ENCODE measurements around the gene COBLL1.

The COBLL1 gene

DNA sequence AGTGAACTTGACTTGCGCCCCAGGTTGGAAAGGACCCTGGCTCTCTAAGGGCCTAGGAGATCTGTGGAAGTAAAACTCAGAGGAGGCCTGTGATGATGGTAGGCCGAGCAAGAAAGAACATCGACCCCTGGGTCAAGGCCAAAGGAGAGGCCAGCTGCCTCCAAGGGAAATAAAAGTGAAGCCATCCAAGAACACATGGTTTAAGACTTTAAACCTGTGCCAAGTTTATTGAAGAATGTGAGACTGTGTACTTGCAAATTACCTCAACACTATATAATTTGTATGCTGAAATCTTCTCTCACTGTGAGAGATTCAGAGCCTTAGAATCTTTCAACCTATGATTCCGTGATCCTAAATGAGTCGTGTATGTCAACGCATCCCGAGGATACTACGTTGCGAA lies 40.7 kb upstream of the COBLL1 start:
- TF ChIP-seq WT1 (tag by site-specific recombination; IDR thresholded peaks at IDR 0.05) (no peak), ZNF707 (tag by site-specific recombination; IDR thresholded peaks at IDR 0.05) (no peak), ZNF214 (tag by site-specific recombination; IDR thresholded peaks at IDR 0.05; ENCODE audit: borderline replicate concordance) (no peak), ZEB2 (tag by site-specific recombination; IDR thresholded peaks at IDR 0.05) (no peak), ZNF548 (tag by site-specific recombination; IDR thresholded peaks at IDR 0.05) (no peak), ZNF121 (tag by site-specific recombination; IDR thresholded peaks at IDR 0.05) (no peak), ZNF112 (tag by site-specific recombination; IDR thresholded peaks at IDR 0.05) (no peak), ZNF324 (tag by site-specific recombination; IDR thresholded peaks at IDR 0.05) (no peak), ZNF585B (tag by site-specific recombination; IDR thresholded peaks at IDR 0.05) (no peak), SCRT2 (tag by site-specific recombination; IDR thresholded peaks at IDR 0.05) (no peak), ZNF10 (tag by site-specific recombination; IDR thresholded peaks at IDR 0.05) (no peak), ZNF629 (tag by site-specific recombination; IDR thresholded peaks at IDR 0.05) (no peak), GFI1B (tag by site-specific recombination; IDR thresholded peaks at IDR 0.05) (no peak), MEIS1 (CRISPR knock-in tag; IDR thresholded peaks at IDR 0.05; ENCODE audit: borderline replicate concordance) (no peak)
- TF ChIP-seq, protein P1, sequence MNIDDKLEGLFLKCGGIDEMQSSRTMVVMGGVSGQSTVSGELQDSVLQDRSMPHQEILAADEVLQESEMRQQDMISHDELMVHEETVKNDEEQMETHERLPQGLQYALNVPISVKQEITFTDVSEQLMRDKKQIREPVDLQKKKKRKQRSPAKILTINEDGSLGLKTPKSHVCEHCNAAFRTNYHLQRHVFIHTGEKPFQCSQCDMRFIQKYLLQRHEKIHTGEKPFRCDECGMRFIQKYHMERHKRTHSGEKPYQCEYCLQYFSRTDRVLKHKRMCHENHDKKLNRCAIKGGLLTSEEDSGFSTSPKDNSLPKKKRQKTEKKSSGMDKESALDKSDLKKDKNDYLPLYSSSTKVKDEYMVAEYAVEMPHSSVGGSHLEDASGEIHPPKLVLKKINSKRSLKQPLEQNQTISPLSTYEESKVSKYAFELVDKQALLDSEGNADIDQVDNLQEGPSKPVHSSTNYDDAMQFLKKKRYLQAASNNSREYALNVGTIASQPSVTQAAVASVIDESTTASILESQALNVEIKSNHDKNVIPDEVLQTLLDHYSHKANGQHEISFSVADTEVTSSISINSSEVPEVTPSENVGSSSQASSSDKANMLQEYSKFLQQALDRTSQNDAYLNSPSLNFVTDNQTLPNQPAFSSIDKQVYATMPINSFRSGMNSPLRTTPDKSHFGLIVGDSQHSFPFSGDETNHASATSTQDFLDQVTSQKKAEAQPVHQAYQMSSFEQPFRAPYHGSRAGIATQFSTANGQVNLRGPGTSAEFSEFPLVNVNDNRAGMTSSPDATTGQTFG (tag by site-specific recombination; IDR thresholded peaks at IDR 0.05; ENCODE audit: borderline replicate concordance): no peak
- TF ChIP-seq, protein P2, sequence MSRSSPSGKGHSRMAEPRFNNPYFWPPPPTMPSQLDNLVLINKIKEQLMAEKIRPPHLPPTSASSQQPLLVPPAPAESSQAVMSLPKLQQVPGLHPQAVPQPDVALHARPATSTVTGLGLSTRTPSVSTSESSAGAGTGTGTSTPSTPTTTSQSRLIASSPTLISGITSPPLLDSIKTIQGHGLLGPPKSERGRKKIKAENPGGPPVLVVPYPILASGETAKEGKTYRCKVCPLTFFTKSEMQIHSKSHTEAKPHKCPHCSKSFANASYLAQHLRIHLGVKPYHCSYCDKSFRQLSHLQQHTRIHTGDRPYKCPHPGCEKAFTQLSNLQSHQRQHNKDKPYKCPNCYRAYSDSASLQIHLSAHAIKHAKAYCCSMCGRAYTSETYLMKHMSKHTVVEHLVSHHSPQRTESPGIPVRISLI (tag by site-specific recombination; IDR thresholded peaks at IDR 0.05): no peak
- TF ChIP-seq, protein P3, sequence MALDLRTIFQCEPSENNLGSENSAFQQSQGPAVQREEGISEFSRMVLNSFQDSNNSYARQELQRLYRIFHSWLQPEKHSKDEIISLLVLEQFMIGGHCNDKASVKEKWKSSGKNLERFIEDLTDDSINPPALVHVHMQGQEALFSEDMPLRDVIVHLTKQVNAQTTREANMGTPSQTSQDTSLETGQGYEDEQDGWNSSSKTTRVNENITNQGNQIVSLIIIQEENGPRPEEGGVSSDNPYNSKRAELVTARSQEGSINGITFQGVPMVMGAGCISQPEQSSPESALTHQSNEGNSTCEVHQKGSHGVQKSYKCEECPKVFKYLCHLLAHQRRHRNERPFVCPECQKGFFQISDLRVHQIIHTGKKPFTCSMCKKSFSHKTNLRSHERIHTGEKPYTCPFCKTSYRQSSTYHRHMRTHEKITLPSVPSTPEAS (tag by site-specific recombination; IDR thresholded peaks at IDR 0.05): no peak
- H3K4me1 ChIP-seq (ENCODE audit: control insufficient read depth, insufficient read depth, low read length): no peaks in the 10 kb centered on the region
- no peaks in the 10 kb centered on the region for H3K9me3 ChIP-seq (ENCODE audit: control insufficient read depth, insufficient read depth, low read depth, low read length)
- H3K36me3 ChIP-seq (ENCODE audit: control insufficient read depth in 2 of 2, insufficient read depth in 1 of 2, low read length in 2 of 2): no peaks in the 10 kb centered on the region
- H3K4me3 ChIP-seq (ENCODE audit: low read depth, low read length): no peak overlapping the region
- POLR2A ChIA-PET: no interaction called here
- H3K27ac ChIP-seq (ENCODE audit: extremely low read depth, low read depth, low read length): no peak overlapping the region
- CTCF ChIA-PET: interaction anchor here (0.6 kb wide), 2 partner anchors 67 to 122 kb away, joined by 3 read pairs; no protein-coding TSS in a partner anchor

DNA sequence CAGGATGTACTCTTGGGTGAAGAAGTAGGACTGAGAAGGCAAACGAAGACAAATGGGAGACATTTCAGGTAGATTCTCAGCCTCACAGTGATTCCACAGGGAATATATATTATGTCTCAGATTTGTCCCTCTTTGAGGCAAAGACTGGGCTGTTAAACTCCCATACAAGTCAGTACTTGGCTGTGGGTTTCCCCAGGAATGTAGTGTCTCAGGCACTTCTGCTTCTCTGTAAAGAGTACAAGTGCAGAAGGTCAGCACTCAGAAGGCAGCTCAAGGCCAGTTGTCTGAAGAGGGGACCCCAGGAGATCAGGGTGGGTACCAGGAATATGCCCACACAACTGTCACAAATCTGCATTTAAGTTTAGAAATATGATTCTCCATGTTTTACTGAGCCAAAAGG lies 39.9 kb upstream of the COBLL1 start:
- Histone ChIP-seq H3K27ac (ENCODE audit: extremely low read depth, low read depth, low read length) (no peak overlapping the region), H3K4me1 (ENCODE audit: control insufficient read depth, insufficient read depth, low read length) (no peaks in the 10 kb centered on the region), H3K4me3 (ENCODE audit: low read depth, low read length) (no peak overlapping the region), H3K9me3 (ENCODE audit: control insufficient read depth, insufficient read depth, low read depth, low read length) (no peaks in the 10 kb centered on the region), H3K36me3 (ENCODE audit: control insufficient read depth in 2 of 2, insufficient read depth in 1 of 2, low read length in 2 of 2) (no peaks in the 10 kb centered on the region)
- POLR2A ChIA-PET: no interaction called here
- CTCF ChIA-PET: interaction anchor here (0.6 kb wide), 1 partner anchor 121 kb away, joined by 3 read pairs; no protein-coding TSS in a partner anchor
- TF ChIP-seq ZNF747 (tag by site-specific recombination; IDR thresholded peaks at IDR 0.05) (no peak), ZNF239 (tag by site-specific recombination; IDR thresholded peaks at IDR 0.05) (no peak), REPIN1 (tag by site-specific recombination; IDR thresholded peaks at IDR 0.05; ENCODE audit: low read depth) (no peak)
- TF ChIP-seq, protein P4, sequence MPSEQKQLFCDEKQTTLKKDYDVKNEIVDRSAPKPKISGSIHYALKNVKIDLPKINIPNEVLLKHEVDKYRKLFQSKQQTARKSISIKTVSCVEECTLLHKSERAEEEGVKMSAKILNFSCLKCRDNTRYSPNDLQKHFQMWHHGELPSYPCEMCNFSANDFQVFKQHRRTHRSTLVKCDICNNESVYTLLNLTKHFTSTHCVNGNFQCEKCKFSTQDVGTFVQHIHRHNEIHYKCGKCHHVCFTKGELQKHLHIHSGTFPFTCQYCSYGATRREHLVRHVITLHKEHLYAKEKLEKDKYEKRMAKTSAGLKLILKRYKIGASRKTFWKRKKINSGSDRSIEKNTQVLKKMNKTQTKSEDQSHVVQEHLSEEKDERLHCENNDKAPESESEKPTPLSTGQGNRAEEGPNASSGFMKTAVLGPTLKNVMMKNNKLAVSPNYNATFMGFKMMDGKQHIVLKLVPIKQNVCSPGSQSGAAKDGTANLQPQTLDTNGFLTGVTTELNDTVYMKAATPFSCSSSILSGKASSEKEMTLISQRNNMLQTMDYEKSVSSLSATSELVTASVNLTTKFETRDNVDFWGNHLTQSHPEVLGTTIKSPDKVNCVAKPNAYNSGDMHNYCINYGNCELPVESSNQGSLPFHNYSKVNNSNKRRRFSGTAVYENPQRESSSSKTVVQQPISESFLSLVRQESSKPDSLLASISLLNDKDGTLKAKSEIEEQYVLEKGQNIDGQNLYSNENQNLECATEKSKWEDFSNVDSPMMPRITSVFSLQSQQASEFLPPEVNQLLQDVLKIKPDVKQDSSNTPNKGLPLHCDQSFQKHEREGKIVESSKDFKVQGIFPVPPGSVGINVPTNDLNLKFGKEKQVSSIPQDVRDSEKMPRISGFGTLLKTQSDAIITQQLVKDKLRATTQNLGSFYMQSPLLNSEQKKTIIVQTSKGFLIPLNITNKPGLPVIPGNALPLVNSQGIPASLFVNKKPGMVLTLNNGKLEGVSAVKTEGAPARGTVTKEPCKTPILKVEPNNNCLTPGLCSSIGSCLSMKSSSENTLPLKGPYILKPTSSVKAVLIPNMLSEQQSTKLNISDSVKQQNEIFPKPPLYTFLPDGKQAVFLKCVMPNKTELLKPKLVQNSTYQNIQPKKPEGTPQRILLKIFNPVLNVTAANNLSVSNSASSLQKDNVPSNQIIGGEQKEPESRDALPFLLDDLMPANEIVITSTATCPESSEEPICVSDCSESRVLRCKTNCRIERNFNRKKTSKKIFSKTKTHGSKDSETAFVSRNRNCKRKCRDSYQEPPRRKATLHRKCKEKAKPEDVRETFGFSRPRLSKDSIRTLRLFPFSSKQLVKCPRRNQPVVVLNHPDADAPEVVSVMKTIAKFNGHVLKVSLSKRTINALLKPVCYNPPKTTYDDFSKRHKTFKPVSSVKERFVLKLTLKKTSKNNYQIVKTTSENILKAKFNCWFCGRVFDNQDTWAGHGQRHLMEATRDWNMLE (tag by site-specific recombination; conservative IDR thresholded peaks at IDR 0.05; ENCODE audit: low read depth): no peak
- TF ChIP-seq, protein P5, sequence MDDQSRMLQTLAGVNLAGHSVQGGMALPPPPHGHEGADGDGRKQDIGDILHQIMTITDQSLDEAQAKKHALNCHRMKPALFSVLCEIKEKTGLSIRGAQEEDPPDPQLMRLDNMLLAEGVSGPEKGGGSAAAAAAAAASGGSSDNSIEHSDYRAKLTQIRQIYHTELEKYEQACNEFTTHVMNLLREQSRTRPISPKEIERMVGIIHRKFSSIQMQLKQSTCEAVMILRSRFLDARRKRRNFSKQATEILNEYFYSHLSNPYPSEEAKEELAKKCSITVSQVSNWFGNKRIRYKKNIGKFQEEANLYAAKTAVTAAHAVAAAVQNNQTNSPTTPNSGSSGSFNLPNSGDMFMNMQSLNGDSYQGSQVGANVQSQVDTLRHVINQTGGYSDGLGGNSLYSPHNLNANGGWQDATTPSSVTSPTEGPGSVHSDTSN (CRISPR knock-in tag; IDR thresholded peaks at IDR 0.05): no peak
- TF ChIP-seq, protein P6, sequence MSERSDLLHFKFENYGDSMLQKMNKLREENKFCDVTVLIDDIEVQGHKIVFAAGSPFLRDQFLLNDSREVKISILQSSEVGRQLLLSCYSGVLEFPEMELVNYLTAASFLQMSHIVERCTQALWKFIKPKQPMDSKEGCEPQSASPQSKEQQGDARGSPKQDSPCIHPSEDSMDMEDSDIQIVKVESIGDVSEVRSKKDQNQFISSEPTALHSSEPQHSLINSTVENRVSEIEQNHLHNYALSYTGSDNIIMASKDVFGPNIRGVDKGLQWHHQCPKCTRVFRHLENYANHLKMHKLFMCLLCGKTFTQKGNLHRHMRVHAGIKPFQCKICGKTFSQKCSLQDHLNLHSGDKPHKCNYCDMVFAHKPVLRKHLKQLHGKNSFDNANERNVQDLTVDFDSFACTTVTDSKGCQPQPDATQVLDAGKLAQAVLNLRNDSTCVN (tag by site-specific recombination; optimal IDR thresholded peaks at IDR 0.05): no peak
- TF ChIP-seq, protein P7, sequence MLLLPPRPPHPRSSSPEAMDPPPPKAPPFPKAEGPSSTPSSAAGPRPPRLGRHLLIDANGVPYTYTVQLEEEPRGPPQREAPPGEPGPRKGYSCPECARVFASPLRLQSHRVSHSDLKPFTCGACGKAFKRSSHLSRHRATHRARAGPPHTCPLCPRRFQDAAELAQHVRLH (tag by site-specific recombination; IDR thresholded peaks at IDR 0.05): no peak

Data from HEK293 (cell line).